ENCODE measurements around the gene VPS45. TPM values are rescaled to one million over a fixed set of nuclear protein-coding genes. Genes with fewer than 3 reads are reported as not detected.

Gene VPS45
- total and polyA plus RNA-seq, 2 of the 13 experiments (the other 11 are each of a cell fraction or from before 2014, with no cell fraction given), result 15.2 to 25.2 TPM

DNA sequence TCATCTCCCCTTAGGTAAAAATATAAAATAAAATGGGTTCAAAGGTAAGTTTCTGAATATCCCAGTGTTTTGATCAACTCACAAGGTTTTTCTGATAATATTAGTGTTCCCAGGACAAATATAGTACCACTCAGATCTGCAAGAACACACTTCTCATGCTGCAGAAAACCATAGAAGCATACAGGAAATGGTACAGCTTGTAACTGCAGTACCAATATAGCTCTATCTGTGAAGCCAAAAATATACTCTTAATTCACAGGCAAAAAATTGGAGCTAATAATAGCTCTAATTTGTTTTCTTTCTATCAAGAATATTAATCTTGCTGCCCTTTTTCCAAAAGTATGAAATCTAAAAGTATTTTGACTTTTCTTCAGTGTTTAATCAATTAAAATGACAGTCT, 13.2 kb downstream of the VPS45 start:
- Histone ChIP-seq H3K9me3 (ENCODE audit: low read length) (no peaks in the 10 kb centered on the region), H3K79me2 (ENCODE audit: insufficient read depth, low read length) (no peaks in the 10 kb centered on the region), H2AFZ (ENCODE audit: low read length) (no peak overlapping the region), H3K4me2 (ENCODE audit: low read depth, low read length) (no peak overlapping the region), H3K36me3 (replicated peaks in 1 of 2; ENCODE audit: control insufficient read depth in 1 of 2, insufficient read depth in 2 of 2, low read length in 2 of 2) (peaks cover 4 to 48% of the 10 kb centered on the region in 2 experiments), H3K4me1 (ENCODE audit: insufficient read depth, low read length) (no peaks in the 10 kb centered on the region), H4K20me1 (ENCODE audit: insufficient read depth, low read length) (no peaks in the 10 kb centered on the region), H3K4me3 (replicated peaks in 1 of 3; ENCODE audit: insufficient read depth in 1 of 3, low read depth in 2 of 3, low read length in 3 of 3) (no peak overlapping the region), H3K9ac (ENCODE audit: insufficient read depth, low read depth, low read length) (no peak overlapping the region), H3K27ac (ENCODE audit: extremely low read length, insufficient read depth, low read length) (no peak overlapping the region), H3K27me3 (ENCODE audit: control insufficient read depth in 1 of 2, insufficient read depth in 2 of 2, low read length in 2 of 2) (no peaks in the 10 kb centered on the region)
- ChIA-PET POLR2A (no interaction called here), CTCF (ENCODE audit: low intra/inter-chr PET ratio, low total read pairs) (no interaction called here)
- TF ChIP-seq BRCA1 (CRISPR knock-in tag; IDR thresholded peaks at IDR 0.05) (no peak), ZNF44 (CRISPR knock-in tag; IDR thresholded peaks at IDR 0.05) (no peak), SP4 (CRISPR knock-in tag; IDR thresholded peaks at IDR 0.05) (no peak), KLF13 (CRISPR knock-in tag; IDR thresholded peaks at IDR 0.05) (no peak)
- in situ Hi-C loops (cut with HindIII; ENCODE audit: extremely low pct_ligation_motif_present, low pct_unique_long_range_greater_than_20kb) (no loop called here), intact Hi-C loops (cut with micrococcal nuclease; ENCODE audit: unreplicated experiment) (no loop called here)
- no TSS peak for BruUV-seq (replicated peaks)
- DNase-seq (ENCODE audit: low spot score), result no peak
- FAIRE-seq, result no peak
- no peak for ATAC-seq

DNA sequence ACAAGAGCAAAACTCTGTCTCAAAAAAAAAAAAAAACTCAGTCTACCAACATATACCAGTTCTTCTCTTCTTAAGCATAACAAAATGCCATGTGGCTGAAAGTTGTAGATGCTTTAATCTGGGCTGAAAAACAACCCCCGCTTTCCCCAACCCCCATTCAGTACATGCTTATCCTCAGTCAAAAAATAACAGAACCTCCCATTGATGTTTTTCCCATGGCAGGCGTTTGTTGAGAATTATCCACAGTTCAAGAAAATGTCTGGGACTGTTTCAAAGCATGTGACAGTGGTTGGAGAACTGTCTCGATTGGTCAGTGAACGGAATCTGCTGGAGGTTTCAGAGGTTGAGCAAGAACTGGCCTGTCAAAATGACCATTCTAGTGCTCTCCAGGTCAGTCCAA, 14.9 kb downstream of the VPS45 start:
- H3K4me1 ChIP-seq (ENCODE audit: insufficient read depth, low read length), result no peaks in the 10 kb centered on the region
- H3K27ac ChIP-seq (ENCODE audit: extremely low read length, insufficient read depth, low read length), result no peak overlapping the region
- no peak for FAIRE-seq
- no peak for ATAC-seq
- BruUV-seq (replicated peaks), result no TSS peak
- no peaks in the 10 kb centered on the region for H3K9me3 ChIP-seq (ENCODE audit: low read length)
- no peaks in the 10 kb centered on the region for H3K27me3 ChIP-seq (ENCODE audit: control insufficient read depth in 1 of 2, insufficient read depth in 2 of 2, low read length in 2 of 2)
- 95% methylated on average over 4 of the region's 4 CpGs for WGBS (ENCODE audit: low lambda C conversion rate)
- H3K36me3 ChIP-seq (replicated peaks in 1 of 2; ENCODE audit: control insufficient read depth in 1 of 2, insufficient read depth in 2 of 2, low read length in 2 of 2), result peaks cover 2 to 40% of the 10 kb centered on the region in 2 experiments
- DNase-seq (ENCODE audit: low spot score), result no peak
- no peaks in the 10 kb centered on the region for H3K79me2 ChIP-seq (ENCODE audit: insufficient read depth, low read length)
- H4K20me1 ChIP-seq (ENCODE audit: insufficient read depth, low read length), result no peaks in the 10 kb centered on the region
- no peak overlapping the region for H2AFZ ChIP-seq (ENCODE audit: low read length)
- intact Hi-C loops (cut with micrococcal nuclease; ENCODE audit: unreplicated experiment) (no loop called here), in situ Hi-C loops (cut with HindIII; ENCODE audit: extremely low pct_ligation_motif_present, low pct_unique_long_range_greater_than_20kb) (no loop called here)
- CTCF ChIA-PET (ENCODE audit: low intra/inter-chr PET ratio, low total read pairs), result no interaction called here
- POLR2A ChIA-PET, result no interaction called here
- H3K4me2 ChIP-seq (ENCODE audit: low read depth, low read length), result no peak overlapping the region
- no peak overlapping the region for H3K9ac ChIP-seq (ENCODE audit: insufficient read depth, low read depth, low read length)
- H3K4me3 ChIP-seq (replicated peaks in 1 of 3; ENCODE audit: insufficient read depth in 1 of 3, low read depth in 2 of 3, low read length in 3 of 3), result no peak overlapping the region
- TF ChIP-seq, protein P1, sequence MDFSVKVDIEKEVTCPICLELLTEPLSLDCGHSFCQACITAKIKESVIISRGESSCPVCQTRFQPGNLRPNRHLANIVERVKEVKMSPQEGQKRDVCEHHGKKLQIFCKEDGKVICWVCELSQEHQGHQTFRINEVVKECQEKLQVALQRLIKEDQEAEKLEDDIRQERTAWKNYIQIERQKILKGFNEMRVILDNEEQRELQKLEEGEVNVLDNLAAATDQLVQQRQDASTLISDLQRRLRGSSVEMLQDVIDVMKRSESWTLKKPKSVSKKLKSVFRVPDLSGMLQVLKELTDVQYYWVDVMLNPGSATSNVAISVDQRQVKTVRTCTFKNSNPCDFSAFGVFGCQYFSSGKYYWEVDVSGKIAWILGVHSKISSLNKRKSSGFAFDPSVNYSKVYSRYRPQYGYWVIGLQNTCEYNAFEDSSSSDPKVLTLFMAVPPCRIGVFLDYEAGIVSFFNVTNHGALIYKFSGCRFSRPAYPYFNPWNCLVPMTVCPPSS (IDR thresholded peaks at IDR 0.05), result no peak
- TF ChIP-seq EED (CRISPR knock-in tag; IDR thresholded peaks at IDR 0.05), result no peak
- TF ChIP-seq, protein P2, sequence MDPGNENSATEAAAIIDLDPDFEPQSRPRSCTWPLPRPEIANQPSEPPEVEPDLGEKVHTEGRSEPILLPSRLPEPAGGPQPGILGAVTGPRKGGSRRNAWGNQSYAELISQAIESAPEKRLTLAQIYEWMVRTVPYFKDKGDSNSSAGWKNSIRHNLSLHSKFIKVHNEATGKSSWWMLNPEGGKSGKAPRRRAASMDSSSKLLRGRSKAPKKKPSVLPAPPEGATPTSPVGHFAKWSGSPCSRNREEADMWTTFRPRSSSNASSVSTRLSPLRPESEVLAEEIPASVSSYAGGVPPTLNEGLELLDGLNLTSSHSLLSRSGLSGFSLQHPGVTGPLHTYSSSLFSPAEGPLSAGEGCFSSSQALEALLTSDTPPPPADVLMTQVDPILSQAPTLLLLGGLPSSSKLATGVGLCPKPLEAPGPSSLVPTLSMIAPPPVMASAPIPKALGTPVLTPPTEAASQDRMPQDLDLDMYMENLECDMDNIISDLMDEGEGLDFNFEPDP (CRISPR knock-in tag; conservative IDR thresholded peaks at IDR 0.05), result no peak
- no peak for TF ChIP-seq ARNT (IDR thresholded peaks at IDR 0.05)
- no peak for TF ChIP-seq CBX5 (CRISPR knock-in tag; IDR thresholded peaks at IDR 0.05; ENCODE audit: borderline replicate concordance)
- TF ChIP-seq MAFG (CRISPR knock-in tag; IDR thresholded peaks at IDR 0.05), result no peak
- TF ChIP-seq ZC3H4 (CRISPR knock-in tag; IDR thresholded peaks at IDR 0.05; ENCODE audit: borderline replicate concordance), result no peak
- no peak for TF ChIP-seq ZNF335 (CRISPR knock-in tag; IDR thresholded peaks at IDR 0.05)
- no peak for TF ChIP-seq TBX2 (CRISPR knock-in tag; IDR thresholded peaks at IDR 0.05; ENCODE audit: borderline replicate concordance)
- TF ChIP-seq ZNF768 (CRISPR knock-in tag; IDR thresholded peaks at IDR 0.05), result no peak
- no peak for TF ChIP-seq ZNF747 (CRISPR knock-in tag; IDR thresholded peaks at IDR 0.05; ENCODE audit: borderline replicate concordance)
- no peak for TF ChIP-seq PCBP1 (IDR thresholded peaks at IDR 0.05; ENCODE audit: borderline replicate concordance, low read depth, low read length)
- TF ChIP-seq BCL6 (CRISPR knock-in tag; IDR thresholded peaks at IDR 0.05), result no peak
- no peak for TF ChIP-seq ZNF496 (CRISPR knock-in tag; IDR thresholded peaks at IDR 0.05; ENCODE audit: insufficient replicate concordance)
- no peak for TF ChIP-seq SOX6 (IDR thresholded peaks at IDR 0.05)
- no peak for TF ChIP-seq SOX6 (CRISPR knock-in tag; IDR thresholded peaks at IDR 0.05)
- TF ChIP-seq GATA4 (IDR thresholded peaks at IDR 0.05; ENCODE audit: borderline replicate concordance, low read depth), result no peak

Data from HepG2 (cell line).